Neural progenitor cell (in vitro differentiated cells): ENCODE measurements around the gene PPFIA3. TPM values are rescaled to one million over a fixed set of nuclear protein-coding genes. Genes with fewer than 3 reads are reported as not detected.

Experiments
- DNase-seq: peaks from one replicate; pipeline ENCODE4 v3.0.0-alpha.2; 2016; ENCODE audit warnings: low spot score
- H2AFZ ChIP-seq: fragments of 200-600 bp; sonication (generic); replicated peaks from 2 replicates; pipeline ENCODE4 v1.6.1; 2016; ENCODE audit warnings: antibody characterized with exemption
- H3F3A ChIP-seq: fragments of 200-600 bp; sonication (generic); 2 replicates; pipeline ENCODE4 v1.6.1; 2016; ENCODE audit warnings: antibody characterized with exemption, low read depth
- H3K27ac ChIP-seq: fragments of 200-600 bp; sonication (generic); 2 replicates; pipeline ENCODE4 v1.5.1; 2016; ENCODE audit warnings: mild to moderate bottlenecking
- H3K27me3 ChIP-seq: fragments of 200-600 bp; sonication (generic); 2 replicates; pipeline ENCODE4 v1.6.1; 2016; ENCODE audit warnings: mild to moderate bottlenecking, moderate library complexity
- H3K36me3 ChIP-seq: fragments of 200-600 bp; sonication (generic); 2 replicates; pipeline ENCODE4 v1.5.1; 2016
- H3K4me1 ChIP-seq: fragments of 200-600 bp; sonication (generic); 2 replicates; pipeline ENCODE4 v1.6.1; 2016; ENCODE audit warnings: mixed run types
- H3K4me2 ChIP-seq: fragments of 200-600 bp; sonication (generic); 2 replicates; pipeline ENCODE4 v1.6.1; 2016
- H3K4me3 ChIP-seq: fragments of 200-600 bp; sonication (generic); 2 replicates; pipeline ENCODE4 v1.5.1; 2016
- H3K79me2 ChIP-seq: fragments of 200-600 bp; sonication (generic); 2 replicates; pipeline ENCODE4 v1.6.1; 2016; ENCODE audit warnings: low read depth
- H3K9ac ChIP-seq: fragments of 200-600 bp; sonication (generic); 2 replicates; pipeline ENCODE4 v1.6.1; 2016
- H3K9me3 ChIP-seq: fragments of 200-600 bp; sonication (generic); 2 replicates; pipeline ENCODE4 v1.5.1; 2016; ENCODE audit warnings: low read depth
- H4K20me1 ChIP-seq: fragments of 200-600 bp; sonication (generic); 2 replicates; pipeline ENCODE4 v1.6.1; 2016; ENCODE audit warnings: low read depth
- H3K27ac Mint-ChIP-seq: 3 replicates; pipeline ENCODE4 v1.8.0; 2021; ENCODE audit warnings: mixed read lengths
- H3K27me3 Mint-ChIP-seq: 2 replicates; pipeline ENCODE4 v1.8.0; 2022; ENCODE audit warnings: low read depth, mild to moderate bottlenecking, inconsistent platforms, moderate library complexity, mixed read lengths; ENCODE audit not compliant: insufficient read depth
- H3K36me3 Mint-ChIP-seq: 3 replicates; pipeline ENCODE4 v1.8.0; 2021; ENCODE audit warnings: mixed read lengths
- H3K4me1 Mint-ChIP-seq: 3 replicates; pipeline ENCODE4 v1.8.0; 2021; ENCODE audit warnings: mixed read lengths
- H3K4me3 Mint-ChIP-seq: 3 replicates; pipeline ENCODE4 v1.8.0; 2021; ENCODE audit warnings: mild to moderate bottlenecking, moderate library complexity, mixed read lengths
- H3K9me3 Mint-ChIP-seq: 3 replicates; pipeline ENCODE4 v1.8.0; 2020; ENCODE audit warnings: mixed read lengths
- CTCF ChIP-seq: fragments of 200-600 bp; sonication (generic); IDR thresholded peaks from 2 replicates; pipeline ENCODE4 v1.5.1; 2017; ENCODE audit warnings: antibody characterized with exemption, mild to moderate bottlenecking
- EZH2 ChIP-seq: fragments of 200-600 bp; sonication (generic); IDR thresholded peaks from 2 replicates; pipeline ENCODE4 v1.6.1; 2017; ENCODE audit warnings: antibody characterized with exemption, mild to moderate bottlenecking, moderate library complexity
- EZH2phosphoT487 ChIP-seq: fragments of 200-600 bp; sonication (generic); IDR thresholded peaks from 2 replicates; pipeline ENCODE4 v1.6.1; 2017; ENCODE audit warnings: antibody characterized with exemption
- total RNA-seq: library from RNA; depleted of rRNA; stranded (reverse); fragments of >200 nt; gene quantifications from 2 replicates; pipeline ENCODE4 v1.2.3, GENCODE V29; 2015; ENCODE audit warnings: low replicate concordance

The PPFIA3 gene
- total RNA-seq, 1 donor from 2014 or later: 1.8 TPM

- H3K27me3 ChIP-seq: no peaks in the 10 kb centered on the region
- peaks cover 63% of the 10 kb centered on the region for H3F3A ChIP-seq
- peaks cover 100% of the 10 kb centered on the region for H4K20me1 ChIP-seq
- Mint-ChIP-seq H3K27me3 (no peaks in the 10 kb centered on the region), H3K27ac (no peak overlapping the region), H3K9me3 (no peaks in the 10 kb centered on the region), H3K4me3 (no peak overlapping the region), H3K36me3 (peaks cover 29% of the 10 kb centered on the region), H3K4me1 (no peaks in the 10 kb centered on the region)
- no peaks in the 10 kb centered on the region for H3K9me3 ChIP-seq
- H3K9ac ChIP-seq: no peak overlapping the region
- H3K4me3 ChIP-seq: no peak overlapping the region
- H3K4me2 ChIP-seq: no peak overlapping the region
- H3K36me3 ChIP-seq: peaks cover 30% of the 10 kb centered on the region
- no peaks in the 10 kb centered on the region for H3K4me1 ChIP-seq
- H2AFZ ChIP-seq: no peak overlapping the region
- no peak for DNase-seq
- TF ChIP-seq CTCF (no peak), EZH2 (no peak), EZH2phosphoT487 (no peak)
- no peak overlapping the region for H3K27ac ChIP-seq
- H3K79me2 ChIP-seq: peaks cover 87% of the 10 kb centered on the region
Measured at GRCh38 chr19:49094505-49095482, 24.6 kb upstream of the PPFIA3 start.

GRCh38 chr19:49097453-49098288 lies 21.7 kb upstream of the PPFIA3 start:
- Mint-ChIP-seq H3K4me3 (no peak overlapping the region), H3K36me3 (peaks cover 34% of the 10 kb centered on the region), H3K9me3 (no peaks in the 10 kb centered on the region), H3K27me3 (no peaks in the 10 kb centered on the region), H3K27ac (no peak overlapping the region), H3K4me1 (peaks cover 3% of the 10 kb centered on the region)
- no peaks in the 10 kb centered on the region for H3K27me3 ChIP-seq
- H3K79me2 ChIP-seq: peaks cover 73% of the 10 kb centered on the region
- H4K20me1 ChIP-seq: peaks cover 91% of the 10 kb centered on the region
- DNase-seq: peak; percentile 78
- H3K4me1 ChIP-seq: no peaks in the 10 kb centered on the region
- H3K27ac ChIP-seq: peak overlapping the region; percentile 66
- H3K4me2 ChIP-seq: no peak overlapping the region
- peaks cover 66% of the 10 kb centered on the region for H3F3A ChIP-seq
- no peaks in the 10 kb centered on the region for H3K9me3 ChIP-seq
- TF ChIP-seq EZH2phosphoT487 (no peak), CTCF (peak; percentile 99)
- H2AFZ ChIP-seq: no peak overlapping the region
- no peak overlapping the region for H3K9ac ChIP-seq
- H3K4me3 ChIP-seq: no peak overlapping the region
- H3K36me3 ChIP-seq: peaks cover 23% of the 10 kb centered on the region

- Histone ChIP-seq H3K27me3 (no peaks in the 10 kb centered on the region), H3K36me3 (peaks cover 21% of the 10 kb centered on the region), H3K9me3 (no peaks in the 10 kb centered on the region), H3K4me1 (no peaks in the 10 kb centered on the region), H3K79me2 (peaks cover 62% of the 10 kb centered on the region), H4K20me1 (peaks cover 91% of the 10 kb centered on the region), H2AFZ (no peak overlapping the region), H3K27ac (no peak overlapping the region), H3K4me2 (no peak overlapping the region), H3K9ac (no peak overlapping the region), H3K4me3 (no peak overlapping the region), H3F3A (peaks cover 57% of the 10 kb centered on the region)
- no peaks in the 10 kb centered on the region for H3K9me3 Mint-ChIP-seq
- TF ChIP-seq EZH2phosphoT487 (no peak), EZH2 (no peak), CTCF (no peak)
- no peaks in the 10 kb centered on the region for H3K27me3 Mint-ChIP-seq
- peaks cover 35% of the 10 kb centered on the region for H3K36me3 Mint-ChIP-seq
- no peak overlapping the region for H3K4me3 Mint-ChIP-seq
- peaks cover 3% of the 10 kb centered on the region for H3K4me1 Mint-ChIP-seq
- DNase-seq: no peak
- no peak overlapping the region for H3K27ac Mint-ChIP-seq
Measured at GRCh38 chr19:49098795-49099194, 20.5 kb upstream of the PPFIA3 start.
